PC-9 (cell line): Measurements from ENCODE around the gene TIGD2.

Experiments
- EZH2 ChIP-seq: fragments of 200-600 bp; sonication (generic); IDR thresholded peaks from 2 replicates; pipeline ENCODE4 v1.8.0; 2017; ENCODE audit warnings: antibody characterized with exemption, low read depth
- TF ChIP-seq, protein P1 (sequence below): fragments of 200-600 bp; sonication (generic); conservative IDR thresholded peaks from 2 replicates; pipeline ENCODE4 v1.6.1; 2017; ENCODE audit warnings: mixed run types, antibody characterized with exemption, mild to moderate bottlenecking, moderate library complexity

- TF ChIP-seq, protein P1, sequence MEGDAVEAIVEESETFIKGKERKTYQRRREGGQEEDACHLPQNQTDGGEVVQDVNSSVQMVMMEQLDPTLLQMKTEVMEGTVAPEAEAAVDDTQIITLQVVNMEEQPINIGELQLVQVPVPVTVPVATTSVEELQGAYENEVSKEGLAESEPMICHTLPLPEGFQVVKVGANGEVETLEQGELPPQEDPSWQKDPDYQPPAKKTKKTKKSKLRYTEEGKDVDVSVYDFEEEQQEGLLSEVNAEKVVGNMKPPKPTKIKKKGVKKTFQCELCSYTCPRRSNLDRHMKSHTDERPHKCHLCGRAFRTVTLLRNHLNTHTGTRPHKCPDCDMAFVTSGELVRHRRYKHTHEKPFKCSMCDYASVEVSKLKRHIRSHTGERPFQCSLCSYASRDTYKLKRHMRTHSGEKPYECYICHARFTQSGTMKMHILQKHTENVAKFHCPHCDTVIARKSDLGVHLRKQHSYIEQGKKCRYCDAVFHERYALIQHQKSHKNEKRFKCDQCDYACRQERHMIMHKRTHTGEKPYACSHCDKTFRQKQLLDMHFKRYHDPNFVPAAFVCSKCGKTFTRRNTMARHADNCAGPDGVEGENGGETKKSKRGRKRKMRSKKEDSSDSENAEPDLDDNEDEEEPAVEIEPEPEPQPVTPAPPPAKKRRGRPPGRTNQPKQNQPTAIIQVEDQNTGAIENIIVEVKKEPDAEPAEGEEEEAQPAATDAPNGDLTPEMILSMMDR, result no peak
- TF ChIP-seq EZH2, result no peak
Observed at GRCh38 chr4:89160806-89161205, 49.5 kb downstream of the TIGD2 start.
